Endodermal cell (in vitro differentiated cells): ENCODE measurements around the gene KRT16. TPM values are rescaled to one million over a fixed set of nuclear protein-coding genes. Genes with fewer than 3 reads are reported as not detected.

Experiments
- DNase-seq: peaks from one replicate; pipeline ENCODE4 v3.0.0-alpha.2; 2017
- H3K27ac ChIP-seq: 2 replicates; pipeline ENCODE4 v1.5.1; 2013; ENCODE audit warnings: mild to moderate bottlenecking, low read depth, low read length, moderate library complexity
- H3K27me3 ChIP-seq: 2 replicates; pipeline ENCODE4 v1.6.1; 2013; ENCODE audit warnings: mild to moderate bottlenecking, low read length, moderate library complexity; ENCODE audit not compliant: insufficient read depth, control insufficient read depth, poor library complexity, severe bottlenecking
- H3K36me3 ChIP-seq: 2 replicates; pipeline ENCODE4 v1.7.0; 2013; ENCODE audit warnings: mild to moderate bottlenecking, low read length, moderate library complexity; ENCODE audit not compliant: control insufficient read depth, insufficient read depth
- H3K4me1 ChIP-seq: one replicate; pipeline ENCODE4 v1.7.0; 2013; ENCODE audit warnings: low read length; ENCODE audit not compliant: control insufficient read depth, insufficient read depth
- H3K4me3 ChIP-seq: 2 replicates; pipeline ENCODE4 v1.5.1; 2013; ENCODE audit warnings: mild to moderate bottlenecking, low read length, moderate library complexity
- H3K9ac ChIP-seq: 2 replicates; pipeline ENCODE4 v1.6.1; 2013; ENCODE audit warnings: mild to moderate bottlenecking, low read length, moderate library complexity; ENCODE audit not compliant: poor library complexity, severe bottlenecking; ENCODE audit errors: extremely low read depth
- H3K9me3 ChIP-seq: 2 replicates; pipeline ENCODE4 v1.6.1; 2013; ENCODE audit warnings: mild to moderate bottlenecking, low read length, moderate library complexity; ENCODE audit not compliant: control insufficient read depth
- H3K27ac Mint-ChIP-seq: 2 replicates; pipeline ENCODE4 v1.8.0; 2020; ENCODE audit warnings: mixed read lengths
- H3K27me3 Mint-ChIP-seq: 2 replicates; pipeline ENCODE4 v1.8.0; 2021; ENCODE audit warnings: mild to moderate bottlenecking, mixed read lengths; ENCODE audit not compliant: insufficient read depth
- H3K36me3 Mint-ChIP-seq: 2 replicates; pipeline ENCODE4 v1.8.0; 2020; ENCODE audit warnings: low read depth, mixed read lengths
- H3K4me1 Mint-ChIP-seq: 2 replicates; pipeline ENCODE4 v1.8.0; 2020; ENCODE audit warnings: mixed read lengths
- H3K4me3 Mint-ChIP-seq: 2 replicates; pipeline ENCODE4 v1.8.0; 2020; ENCODE audit warnings: mild to moderate bottlenecking, moderate library complexity, mixed read lengths
- H3K9me3 Mint-ChIP-seq: 2 replicates; pipeline ENCODE4 v1.8.0; 2020; ENCODE audit warnings: mild to moderate bottlenecking, mixed read lengths
- CTCF ChIP-seq: fragments of 200-600 bp; sonication (generic); conservative IDR thresholded peaks from 2 replicates; pipeline ENCODE4 v1.5.0; 2021; ENCODE audit warnings: antibody characterized with exemption, mild to moderate bottlenecking
- WGBS, 2 experiments: methylation state at CpG; one replicate each; pipeline versions ENCODE4 v1.1.5 to v1.1.7; 2013; ENCODE audit warnings: missing lambda C conversion rate in 2 of 2, mixed read lengths in 1 of 2; ENCODE audit not compliant: insufficient coverage in 1 of 2, insufficient read length in 1 of 2; 5-methylcytosine and 5-hydroxymethylcytosine counted together
- total RNA-seq, 2 donors: library from RNA; stranded (reverse); fragmentation: NEBNext Ultra II Directional in 1 of 2; extraction: Animal tissue kit (Norgen Biotek cat#: 25700) in 1 of 2; gene quantifications; 2 replicates in 1 of 2; 3 replicates in 1 of 2; pipeline ENCODE4 v1.2.1, GENCODE V29; 2021

The KRT16 gene
- total RNA-seq, 2 donors from 2014 or later = not detected

- Histone ChIP-seq H3K27me3 (no peaks in the 10 kb centered on the region), H3K36me3 (no peaks in the 10 kb centered on the region), H3K4me1 (no peaks in the 10 kb centered on the region), H3K4me3 (no peak overlapping the region), H3K9me3 (no peaks in the 10 kb centered on the region), H3K27ac (no peak overlapping the region), H3K9ac (no peak overlapping the region)
- Mint-ChIP-seq H3K27ac (no peak overlapping the region), H3K4me3 (no peak overlapping the region), H3K4me1 (peaks cover 10% of the 10 kb centered on the region), H3K9me3 (no peaks in the 10 kb centered on the region), H3K27me3 (peaks cover 4% of the 10 kb centered on the region), H3K36me3 (no peaks in the 10 kb centered on the region)
- DNase-seq = no peak
- WGBS, 2 experiments = 78 to 86% methylated on average over 2 to 6 of the region's 6 CpGs
- no peak for TF ChIP-seq CTCF
These were observed 26.4 kb upstream of the KRT16 start for GRCh38 chr17:41638941-41639340.

GRCh38 chr17:41638194-41638593 is 25.6 kb upstream of the KRT16 start:
- no peak for TF ChIP-seq CTCF
- no peaks in the 10 kb centered on the region for H3K36me3 ChIP-seq
- Mint-ChIP-seq H3K27ac (peak overlapping the region; percentile 26), H3K4me3 (no peak overlapping the region), H3K9me3 (no peaks in the 10 kb centered on the region), H3K4me1 (peaks cover 10% of the 10 kb centered on the region), H3K27me3 (peaks cover 4% of the 10 kb centered on the region), H3K36me3 (no peaks in the 10 kb centered on the region)
- no peak overlapping the region for H3K27ac ChIP-seq
- H3K9ac ChIP-seq = no peak overlapping the region
- H3K4me1 ChIP-seq = no peaks in the 10 kb centered on the region
- WGBS, 2 experiments = 67 to 89% methylated on average over 1 to 5 of the region's 5 CpGs
- no peak for DNase-seq
- H3K9me3 ChIP-seq = no peaks in the 10 kb centered on the region
- H3K27me3 ChIP-seq = no peaks in the 10 kb centered on the region
- H3K4me3 ChIP-seq = no peak overlapping the region

GRCh38 chr17:41636652-41637051 is 24.1 kb upstream of the KRT16 start:
- Histone ChIP-seq H3K27ac (no peak overlapping the region), H3K9me3 (no peaks in the 10 kb centered on the region), H3K4me1 (no peaks in the 10 kb centered on the region), H3K9ac (no peak overlapping the region), H3K4me3 (no peak overlapping the region), H3K36me3 (no peaks in the 10 kb centered on the region), H3K27me3 (no peaks in the 10 kb centered on the region)
- H3K4me3 Mint-ChIP-seq = no peak overlapping the region
- H3K36me3 Mint-ChIP-seq = no peaks in the 10 kb centered on the region
- H3K27me3 Mint-ChIP-seq = peaks cover 4% of the 10 kb centered on the region
- no peak overlapping the region for H3K27ac Mint-ChIP-seq
- DNase-seq = no peak
- WGBS, 2 experiments = 91% methylated on average over 4 to 9 of the region's 9 CpGs
- TF ChIP-seq CTCF = no peak
- no peaks in the 10 kb centered on the region for H3K9me3 Mint-ChIP-seq
- peaks cover 10% of the 10 kb centered on the region for H3K4me1 Mint-ChIP-seq
